ENCODE data around the gene RNF38.

DNA sequence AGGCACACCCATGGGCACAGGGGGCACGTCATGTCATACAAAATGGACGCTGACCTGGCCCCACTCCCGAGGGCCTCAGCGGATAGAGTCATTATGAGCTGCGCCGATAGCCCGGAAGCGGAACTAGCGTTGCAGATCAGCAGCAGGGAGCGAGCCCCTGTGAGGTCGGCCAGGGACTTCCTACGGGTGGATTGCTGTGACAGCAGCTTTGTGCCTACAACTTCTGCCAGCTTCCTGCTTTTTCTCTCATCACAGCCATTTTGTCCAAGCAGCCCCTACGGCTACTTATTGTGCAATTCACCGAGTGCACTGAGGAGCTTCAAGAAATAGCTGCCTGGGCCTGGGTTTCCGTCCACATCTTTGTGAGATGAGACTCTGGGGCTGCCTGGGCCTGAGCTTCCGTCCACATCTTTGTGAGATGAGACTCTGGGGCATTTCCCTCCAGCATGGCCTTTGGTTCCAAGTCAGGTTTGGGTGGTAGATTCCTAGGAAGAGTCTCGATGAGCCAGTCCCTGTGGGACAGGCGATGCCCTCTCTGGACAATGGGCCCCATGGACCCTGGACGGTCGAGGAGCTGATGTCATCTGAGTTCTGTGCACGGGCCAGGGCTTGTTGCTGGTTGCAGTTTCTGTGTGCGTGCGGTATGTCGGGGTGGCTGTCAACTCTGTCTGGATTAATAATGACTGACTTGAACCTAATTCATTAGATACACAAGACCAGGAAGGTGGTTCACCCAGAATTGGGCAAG, 74.8 kb downstream of the RNF38 start:
- no peak for TF ChIP-seq CTCF (IDR thresholded peaks at IDR 0.05)
- no peak for TF ChIP-seq POLR2A (IDR thresholded peaks at IDR 0.05)
